NCI-H1092 (cell line): ENCODE measurements around the gene TEAD1.

Experiments used
- DNase-seq: peaks from one replicate; lab custom pipeline; 2025; lab: John Stamatoyannopoulos, UW

The TEAD1 gene

DNA sequence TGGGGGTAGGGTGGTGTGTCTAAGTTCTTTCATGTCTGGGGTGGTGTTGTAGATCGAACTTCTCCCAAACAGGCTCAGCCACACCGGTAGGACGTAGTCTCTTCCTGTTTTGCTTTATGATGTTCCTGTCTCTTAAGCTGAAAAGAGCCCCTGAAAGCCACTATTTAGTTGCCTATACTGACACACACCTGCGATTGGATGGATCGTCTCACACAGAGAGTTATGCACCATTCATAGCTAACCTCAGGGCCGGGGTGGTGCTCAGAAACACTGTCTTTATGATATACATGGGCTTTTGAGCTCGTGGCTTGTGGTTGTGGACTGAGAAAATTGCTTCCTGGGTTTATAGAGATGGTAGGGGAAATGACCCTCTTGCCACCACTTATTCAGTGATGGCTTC is 137.6 kb downstream of the TEAD1 start:
- no peak for DNase-seq

DNA sequence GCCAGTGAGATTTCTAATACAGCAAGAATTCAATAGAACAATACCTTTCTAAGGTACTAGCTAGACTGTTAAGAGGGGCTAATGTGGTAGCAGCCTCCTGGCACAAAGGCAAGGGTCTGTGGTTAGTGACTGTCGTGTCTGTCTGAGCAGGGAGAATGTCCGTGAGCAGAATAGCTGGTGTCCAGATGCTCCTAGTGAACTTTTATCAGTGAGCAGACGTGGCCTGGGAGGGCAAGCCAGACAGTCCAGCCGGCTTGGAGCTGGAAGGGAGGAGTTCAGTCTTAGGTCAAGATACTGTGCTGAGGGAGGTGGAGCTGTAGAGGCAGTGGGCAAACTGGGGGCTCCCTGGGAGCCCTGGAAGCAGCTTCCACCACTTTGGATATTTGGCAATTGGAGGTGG is 138.6 kb downstream of the TEAD1 start:
- DNase-seq: no peak

- DNase-seq: no peak
Measured at GRCh38 chr11:12813371-12814225, 139.4 kb downstream of the TEAD1 start.

DNA sequence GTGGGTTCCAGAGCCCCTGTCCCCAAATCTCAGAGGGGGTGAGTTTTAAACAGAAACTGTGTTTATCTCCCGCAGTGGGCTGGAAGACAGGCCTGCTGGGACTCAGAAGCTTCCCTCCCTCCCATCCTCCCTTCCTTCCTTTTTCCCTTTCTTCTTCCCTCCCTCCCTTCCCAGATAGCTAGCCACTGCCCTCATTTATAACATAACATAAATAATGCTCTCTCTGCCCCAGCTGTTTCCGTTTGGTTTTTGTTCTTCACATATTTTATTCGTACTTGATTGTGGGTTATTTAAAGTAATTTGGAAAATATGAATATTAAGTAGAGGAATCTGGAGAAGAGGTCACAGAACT is 140.9 kb downstream of the TEAD1 start:
- DNase-seq: no peak

GRCh38 chr11:12815931-12816494 is 141.8 kb downstream of the TEAD1 start:
- no peak for DNase-seq

DNA sequence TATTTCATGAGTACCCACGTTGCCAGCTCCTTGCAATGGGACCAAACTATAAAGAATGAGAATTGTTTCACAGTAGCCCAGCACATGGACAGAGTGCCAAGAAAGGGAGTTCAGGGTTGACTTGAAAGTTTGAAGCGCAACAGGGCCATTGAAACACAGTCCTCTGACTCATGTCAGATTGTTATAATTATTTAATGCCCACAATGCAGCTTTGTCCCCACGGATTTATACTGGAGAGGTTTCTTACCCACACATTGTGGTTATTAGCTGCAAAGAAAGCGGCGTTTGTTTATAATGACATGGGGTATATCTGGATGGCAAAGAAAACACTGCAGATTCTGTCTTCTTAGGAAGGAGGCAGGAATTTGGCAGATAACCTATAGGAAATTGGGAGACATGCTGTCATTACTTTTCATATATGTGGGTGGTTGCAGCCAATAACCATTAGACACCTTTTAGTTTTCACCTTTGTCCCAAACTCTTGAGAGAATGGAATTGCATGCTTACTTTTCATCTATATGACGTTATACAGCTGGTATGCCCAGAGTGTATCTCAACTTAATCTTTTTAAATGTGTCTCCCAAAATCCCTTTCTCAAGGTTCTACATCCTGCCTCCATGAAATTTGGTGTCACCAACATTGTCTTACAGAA is 143.6 kb downstream of the TEAD1 start:
- DNase-seq: no peak

DNA sequence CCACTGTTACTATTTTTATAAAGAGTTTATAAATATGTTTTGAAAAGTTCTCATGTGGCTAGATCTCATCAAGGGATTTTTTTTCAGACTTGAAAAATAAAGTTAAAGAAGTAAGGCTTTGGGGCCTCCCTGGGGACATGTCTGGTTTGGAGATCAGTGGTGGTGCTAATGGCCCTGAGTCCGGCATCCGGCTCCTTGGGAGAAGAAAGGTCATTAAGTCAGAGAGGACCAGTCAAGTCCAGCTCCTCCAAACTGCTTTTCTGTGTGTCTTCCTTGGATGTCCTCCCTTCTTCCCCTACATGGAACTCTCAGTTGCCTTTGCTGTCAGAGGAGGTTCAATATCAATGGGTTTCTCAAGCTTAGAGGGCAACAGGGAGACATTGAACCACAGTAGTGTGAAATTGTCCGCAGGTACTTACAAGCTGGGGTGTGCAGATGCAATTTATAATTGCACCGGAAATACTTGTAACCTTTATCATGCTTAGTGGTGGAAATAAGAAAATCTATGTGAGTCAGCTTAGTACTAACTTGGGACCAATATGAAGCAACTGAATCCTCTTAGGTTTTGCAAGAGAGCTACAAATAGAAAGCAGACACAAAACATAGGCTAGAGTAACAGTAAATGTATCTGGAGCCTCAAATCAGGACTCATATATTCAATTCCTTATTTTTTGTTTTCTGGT is 144.3 kb downstream of the TEAD1 start:
- no peak for DNase-seq

- no peak for DNase-seq
Measured at GRCh38 chr11:12822392-12823022, 148.3 kb downstream of the TEAD1 start.

- no peak for DNase-seq
Measured at GRCh38 chr11:12824281-12825041, 150.2 kb downstream of the TEAD1 start.

- no peak for DNase-seq
Measured at GRCh38 chr11:12826441-12826840, 152.2 kb downstream of the TEAD1 start.

GRCh38 chr11:12827369-12827768 is 153.1 kb downstream of the TEAD1 start:
- DNase-seq: no peak

DNA sequence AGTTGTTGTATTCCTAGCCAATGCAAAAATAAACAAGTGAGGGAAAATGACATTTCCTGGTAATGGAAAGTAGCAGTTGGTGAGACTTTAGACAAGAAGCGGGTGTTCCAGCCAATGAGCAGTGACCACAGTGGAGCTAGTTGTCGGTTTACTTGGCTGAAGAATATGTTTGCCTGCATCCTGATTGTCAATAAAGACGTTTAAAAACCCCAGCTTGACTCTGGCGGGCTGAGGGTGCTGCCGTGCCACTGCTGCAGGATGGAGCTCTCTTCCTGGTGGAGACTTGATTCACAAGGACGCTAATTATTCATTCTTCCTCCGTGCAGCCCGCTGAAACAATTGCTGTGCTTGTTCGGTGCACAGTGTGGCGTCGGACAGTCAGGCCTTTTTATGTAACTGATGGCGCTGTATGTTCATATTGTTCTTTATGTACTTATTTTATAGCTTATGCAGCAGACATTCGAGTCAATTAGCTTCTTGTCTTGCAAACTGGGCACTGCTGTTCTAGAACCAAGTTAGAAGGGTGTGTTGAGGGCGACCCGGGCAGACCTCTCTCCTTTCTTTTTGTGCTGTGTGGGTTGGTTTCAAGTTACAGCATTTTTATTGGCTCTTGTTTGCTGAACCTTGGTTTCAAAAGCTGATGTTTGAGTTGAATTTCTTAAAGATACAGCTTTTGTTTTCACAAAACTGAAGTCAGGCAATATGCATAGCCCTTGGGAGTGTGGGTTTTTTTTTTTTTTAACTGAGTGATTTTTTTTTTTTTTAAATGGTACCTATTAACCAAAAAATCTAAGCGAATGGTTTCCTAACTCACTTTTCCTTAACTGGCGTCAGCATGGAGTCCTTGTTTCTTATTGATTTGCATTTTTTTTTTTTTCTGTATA is 153.9 kb downstream of the TEAD1 start:
- DNase-seq: peak; percentile 79

DNA sequence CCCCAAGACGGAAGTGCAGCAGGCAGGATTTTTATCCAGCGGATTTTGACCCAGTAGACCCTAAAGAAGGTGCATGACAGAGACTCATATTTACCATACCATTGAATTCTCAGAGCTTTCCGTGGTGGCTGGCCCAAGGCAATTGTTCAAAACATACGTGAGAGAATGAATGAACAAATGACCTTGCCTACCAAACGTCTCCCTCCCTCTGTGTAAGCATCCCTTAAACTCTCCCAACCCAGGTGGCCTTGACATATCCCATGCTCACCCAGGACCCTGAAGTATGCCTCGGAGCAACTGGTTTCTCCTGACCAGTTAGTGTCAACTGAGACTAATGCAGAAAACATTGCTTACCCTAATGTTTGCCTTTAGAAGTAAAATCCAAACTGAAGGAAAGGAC is 154.9 kb downstream of the TEAD1 start:
- no peak for DNase-seq

DNA sequence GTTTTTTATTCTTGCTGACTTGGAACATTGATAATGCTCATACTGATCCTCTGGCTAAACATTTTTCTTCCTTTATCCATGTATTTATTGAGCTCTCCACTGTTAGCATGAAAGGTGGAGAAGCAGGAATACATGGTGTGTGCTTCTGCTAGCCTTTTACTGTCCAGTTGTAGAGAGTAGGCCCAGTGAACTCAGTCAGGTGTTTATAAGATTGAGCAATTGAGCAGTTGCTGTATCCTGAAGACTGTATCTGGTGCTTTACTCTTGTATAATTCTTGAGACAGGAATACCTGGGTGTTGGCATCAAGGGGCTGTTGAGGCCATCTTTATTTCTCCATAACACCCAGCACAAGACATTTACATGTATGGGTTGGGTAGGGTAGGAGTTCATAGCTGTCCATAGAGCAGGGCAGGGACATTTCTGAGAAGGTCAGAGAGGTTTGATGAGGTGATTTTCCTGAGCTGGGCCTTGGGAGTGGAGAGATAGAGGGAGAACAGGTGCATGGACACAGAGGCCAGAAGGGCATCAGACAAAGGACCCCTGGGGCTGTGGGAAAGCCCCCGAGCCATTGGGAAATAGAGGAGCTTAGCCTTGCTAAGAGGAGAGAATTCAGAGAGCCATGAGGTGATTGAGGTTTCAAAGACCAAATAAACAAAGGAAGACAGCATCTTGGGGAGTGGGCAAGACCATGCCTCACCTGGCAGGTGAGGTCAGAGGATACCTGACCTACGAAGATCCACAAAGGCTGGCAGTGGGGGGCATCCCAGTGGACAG is 155.5 kb downstream of the TEAD1 start:
- no peak for DNase-seq

DNA sequence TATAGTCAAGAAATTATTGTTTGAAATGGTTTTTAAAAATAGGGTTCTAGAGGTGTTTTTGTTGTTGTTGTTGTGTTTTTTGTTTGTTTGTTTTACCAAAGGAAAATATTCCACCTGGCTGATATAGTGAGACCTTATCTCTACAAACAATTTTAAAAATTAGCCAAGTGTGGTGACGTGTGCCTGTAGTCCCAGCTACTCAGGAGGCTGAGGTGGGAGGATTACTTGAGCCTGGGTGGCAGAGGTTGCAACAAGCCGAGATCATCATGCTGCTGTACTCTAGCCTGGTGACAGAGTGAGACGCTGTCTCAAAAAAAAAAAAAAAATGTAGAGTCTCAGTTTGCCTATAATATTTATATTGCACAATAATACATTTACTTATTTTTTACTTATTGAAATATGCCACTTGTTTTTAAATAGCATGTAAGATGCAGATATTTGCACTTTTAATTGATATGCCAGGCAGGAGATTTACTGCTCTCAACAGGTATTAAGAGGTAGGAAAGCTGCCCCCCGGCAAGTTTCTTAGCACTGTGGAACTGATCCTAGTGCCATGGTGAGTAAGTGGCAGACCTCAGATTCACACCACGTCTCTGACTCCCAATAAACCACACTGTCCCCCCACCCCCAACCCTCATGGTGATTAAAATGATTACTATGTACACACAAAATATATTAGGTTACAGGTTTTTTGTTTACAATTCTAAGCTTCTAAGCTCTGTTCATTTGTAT is 157.4 kb downstream of the TEAD1 start:
- peak; percentile 57 for DNase-seq

GRCh38 chr11:12832480-12833224 is 158.4 kb downstream of the TEAD1 start:
- no peak for DNase-seq

GRCh38 chr11:12834166-12834565 is 159.9 kb downstream of the TEAD1 start:
- DNase-seq: no peak

DNA sequence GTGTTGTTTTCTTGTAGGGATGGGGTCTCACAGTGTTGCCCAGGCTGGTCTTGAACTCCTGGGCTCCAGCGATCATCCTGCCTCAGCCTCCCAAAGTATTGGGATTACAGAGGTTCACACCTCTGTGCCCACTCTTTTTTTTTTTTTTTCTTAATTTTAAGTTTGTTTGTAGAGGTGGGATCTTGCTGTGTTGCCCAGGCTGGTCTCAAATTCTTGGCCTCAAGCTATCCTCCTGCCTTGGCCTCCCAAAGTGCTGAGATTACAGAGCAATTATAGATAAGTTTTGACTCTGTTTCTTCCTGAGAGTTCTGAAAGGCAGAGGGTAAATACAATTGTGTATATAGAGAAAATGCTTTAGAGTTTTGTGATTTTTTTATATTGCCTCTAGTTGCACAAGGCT is 160.4 kb downstream of the TEAD1 start:
- no peak for DNase-seq
